B cell (primary cell): ENCODE measurements around the gene TMEM107.

ENCODE experiments used
- CTCF ChIP-seq: fragments of 200-600 bp; IDR thresholded peaks from one replicate; pipeline ENCODE4 v1.8.0; 2022; ENCODE audit warnings: antibody characterized with exemption, mild to moderate bottlenecking
- EZH2 ChIP-seq: IDR thresholded peaks from 2 replicates; pipeline ENCODE4 v1.6.1; 2012; ENCODE audit warnings: borderline replicate concordance, low read depth, mild to moderate bottlenecking, moderate library complexity, low read length; ENCODE audit not compliant: insufficient read depth, poor library complexity, severe bottlenecking

GRCh38 chr17:8173056-8173870 is 2.9 kb downstream of the TMEM107 start:
- TF ChIP-seq CTCF = no peak
- no peak for TF ChIP-seq EZH2
